ENCODE results near the gene GALK2. TPM values are rescaled to one million over a fixed set of nuclear protein-coding genes. Genes with fewer than 3 reads are reported as not detected.

GALK2 gene
- total RNA-seq, result 10 to 100 TPM; 30.1 to 32.1 TPM
- long read RNA-seq, full-length matches to known transcripts, result 12 of 38 reads
- long read RNA-seq, partial matches to known transcripts, result 1 of 38 reads
- long read RNA-seq, other reads (novel, unspliced or antisense), result 25 of 38 reads

GRCh38 chr15:49169880-49170597 is at the start of gene GALK2:
GALK2 (plus strand) TSS chr15:49170247; CDS start chr15:49170323, 76 bp downstream.
- peak; percentile 98 to 100 for ATAC-seq
- intact Hi-C loops (cut with DNase I), result no loop called here
- peak; percentile 87 for DNase-seq

- no peak for ATAC-seq
- no peak for DNase-seq
- intact Hi-C loops (cut with DNase I), result no loop called here
Measured at GRCh38 chr15:49120832-49121231, 49.2 kb upstream of the GALK2 start.

GRCh38 chr15:49121901-49122300 is 48.1 kb upstream of the GALK2 start:
- DNase-seq (no peak), ATAC-seq (no peak)
- intact Hi-C loops (cut with DNase I), result no loop called here

DNA sequence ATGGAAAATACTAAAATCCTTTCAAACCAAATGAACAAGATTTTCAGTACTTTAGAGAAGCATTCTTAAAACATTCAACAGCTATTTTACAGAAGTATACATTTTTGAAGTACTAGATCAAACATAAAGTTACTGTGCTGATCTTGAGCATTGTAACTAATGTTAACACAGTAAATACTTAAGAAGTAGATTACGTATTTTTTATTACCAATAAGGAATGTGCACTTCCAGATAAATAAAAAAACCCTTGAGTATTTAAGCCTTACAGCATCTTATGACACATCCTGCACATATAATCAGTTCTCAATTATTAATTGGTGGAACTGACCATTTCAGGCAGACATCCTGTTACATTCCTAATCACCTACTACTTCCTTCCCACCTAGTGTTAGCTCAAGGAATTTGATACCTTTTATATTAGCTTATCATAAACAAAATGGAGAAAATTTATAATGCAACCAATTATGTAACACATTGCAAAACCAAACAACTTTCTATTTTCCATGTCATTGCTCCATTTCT is 47.4 kb upstream of the GALK2 start:
- ATAC-seq, result no peak

GRCh38 chr15:49124371-49124770 is 45.7 kb upstream of the GALK2 start:
- intact Hi-C loops (cut with DNase I), result no loop called here
- no peak for ATAC-seq

More for the DNA sequence above, 47.4 kb upstream of the GALK2 start:
- intact Hi-C loops (cut with DNase I), result no loop called here
- no peak for DNase-seq

GRCh38 chr15:49131403-49131802 is 38.6 kb upstream of the GALK2 start:
- DNase-seq (no peak), ATAC-seq (no peak)
- intact Hi-C loops (cut with DNase I), result no loop called here

More at GRCh38 chr15:49124371-49124770, 45.7 kb upstream of the GALK2 start:
- DNase-seq, result no peak

DNA sequence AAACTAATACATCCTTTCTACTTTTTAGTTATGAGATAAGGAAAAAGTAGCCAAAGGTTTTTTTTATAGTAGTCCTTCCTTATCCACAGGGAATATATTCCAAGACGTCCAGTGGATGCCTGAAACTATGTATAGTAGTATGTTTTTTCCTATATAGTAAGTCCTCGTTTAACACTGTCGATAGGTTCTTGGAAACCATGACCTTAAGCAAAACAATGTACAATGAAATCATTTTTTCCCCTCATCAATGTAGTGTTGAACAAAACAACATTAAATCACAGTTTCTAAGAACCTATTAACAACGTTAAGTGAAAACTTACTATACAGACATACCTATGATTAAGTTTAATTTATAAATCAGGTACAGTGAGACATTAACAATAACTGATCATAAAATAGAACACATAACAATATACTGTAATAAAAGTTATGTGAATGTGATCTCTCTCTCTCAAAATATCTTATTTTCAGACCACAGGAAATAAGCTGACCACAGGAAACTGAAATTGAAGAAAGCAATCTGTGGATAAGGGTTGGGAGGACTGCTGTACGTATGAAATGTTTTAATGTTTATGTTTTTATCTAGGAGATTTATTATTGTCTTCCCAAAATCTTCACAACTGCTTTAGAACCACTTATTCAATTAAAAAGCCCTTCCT is 35.2 kb upstream of the GALK2 start:
- intact Hi-C loops (cut with DNase I), result no loop called here
- ATAC-seq (no peak), DNase-seq (no peak)

GRCh38 chr15:49135342-49135857 is 34.6 kb upstream of the GALK2 start:
- no peak for ATAC-seq
- intact Hi-C loops (cut with DNase I), result no loop called here
- no peak for DNase-seq

GRCh38 chr15:49135911-49136310 is 34.1 kb upstream of the GALK2 start:
- no peak for ATAC-seq
- intact Hi-C loops (cut with DNase I), result no loop called here

GRCh38 chr15:49137861-49138260 is 32.2 kb upstream of the GALK2 start:
- no peak for DNase-seq
- intact Hi-C loops (cut with DNase I), result no loop called here
- no peak for ATAC-seq

More at GRCh38 chr15:49135911-49136310, 34.1 kb upstream of the GALK2 start:
- no peak for DNase-seq

GRCh38 chr15:49145651-49146609 is 24.1 kb upstream of the GALK2 start:
- DNase-seq, result no peak
- peak; percentile 39 to 41 for ATAC-seq
- intact Hi-C loops (cut with DNase I), result loop anchor here in 1 of 2 donors (5.0 kb wide), 2 partner anchors 99 to 269 kb away; partner anchors contain the start of genes EID1 and SECISBP2L

DNA sequence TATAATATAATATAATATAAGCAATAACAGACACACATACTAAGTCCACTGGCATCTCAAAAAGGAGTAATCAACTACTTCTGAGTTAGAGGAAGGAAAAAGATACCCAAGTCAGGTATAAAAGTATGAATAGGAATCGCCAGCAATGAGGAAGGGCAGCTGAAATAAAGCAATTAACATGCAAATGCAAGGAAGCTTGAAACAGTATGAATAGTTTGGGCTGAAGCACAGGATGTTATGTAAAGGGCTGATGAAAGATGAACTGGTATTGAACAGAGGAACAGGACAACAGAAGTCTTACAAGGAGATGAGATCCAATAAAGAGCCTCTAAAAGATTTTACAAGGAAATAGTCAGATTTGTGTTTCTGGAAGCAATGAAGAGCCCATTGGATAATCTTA is 21.7 kb upstream of the GALK2 start:
- no peak for ATAC-seq
- intact Hi-C loops (cut with DNase I), result loop anchor here in 1 of 2 donors (5.0 kb wide), 2 partner anchors 101 to 271 kb away; partner anchors contain the start of genes EID1 and SECISBP2L

DNA sequence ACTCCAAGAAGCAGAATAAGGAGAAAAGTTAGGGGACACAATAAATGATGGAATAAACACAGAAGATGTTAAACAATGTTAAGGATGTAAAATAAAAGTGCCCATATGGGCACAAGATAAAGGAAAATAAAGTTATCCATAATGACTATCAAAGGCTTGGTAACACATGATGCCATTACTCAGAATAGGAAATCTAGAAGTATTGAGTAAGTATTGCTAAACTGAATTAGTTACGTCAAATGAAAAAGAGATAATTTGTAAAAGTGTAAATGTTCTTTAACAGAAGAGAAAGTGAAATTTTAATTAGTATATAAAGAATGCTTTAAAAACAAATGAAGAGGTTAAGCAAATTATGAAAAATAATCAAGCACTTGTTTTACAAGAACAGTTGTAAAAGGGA is 21.3 kb upstream of the GALK2 start:
- intact Hi-C loops (cut with DNase I), result loop anchor here in 1 of 2 donors (5.0 kb wide), 2 partner anchors 101 to 271 kb away; partner anchors contain the start of genes EID1 and SECISBP2L
- ATAC-seq (no peak), DNase-seq (no peak)

More for the DNA sequence above, 21.7 kb upstream of the GALK2 start:
- DNase-seq, result no peak

DNA sequence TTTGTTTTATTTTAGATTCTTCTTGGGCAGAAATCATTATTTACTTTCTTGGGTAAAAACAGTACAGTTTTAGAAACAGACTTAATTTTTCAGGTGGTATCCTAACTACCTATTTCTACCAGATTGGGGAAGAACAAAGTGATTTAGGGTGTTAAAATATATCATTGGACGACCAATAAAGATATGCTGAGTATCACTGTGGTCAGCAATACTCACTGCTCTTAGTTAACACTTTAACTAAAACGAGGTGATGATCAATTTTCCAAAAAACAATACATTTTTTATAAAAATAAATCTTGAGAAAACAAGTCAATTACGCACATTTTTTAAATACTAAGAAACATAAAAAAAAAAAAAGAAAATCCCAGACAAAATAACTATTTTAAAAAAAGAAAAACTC is 18.2 kb upstream of the GALK2 start:
- ATAC-seq (no peak), DNase-seq (no peak)
- intact Hi-C loops (cut with DNase I), result loop anchor here in 1 of 2 donors (2.0 kb wide), 1 partner anchor 289 kb away; no protein-coding TSS in a partner anchor

DNA sequence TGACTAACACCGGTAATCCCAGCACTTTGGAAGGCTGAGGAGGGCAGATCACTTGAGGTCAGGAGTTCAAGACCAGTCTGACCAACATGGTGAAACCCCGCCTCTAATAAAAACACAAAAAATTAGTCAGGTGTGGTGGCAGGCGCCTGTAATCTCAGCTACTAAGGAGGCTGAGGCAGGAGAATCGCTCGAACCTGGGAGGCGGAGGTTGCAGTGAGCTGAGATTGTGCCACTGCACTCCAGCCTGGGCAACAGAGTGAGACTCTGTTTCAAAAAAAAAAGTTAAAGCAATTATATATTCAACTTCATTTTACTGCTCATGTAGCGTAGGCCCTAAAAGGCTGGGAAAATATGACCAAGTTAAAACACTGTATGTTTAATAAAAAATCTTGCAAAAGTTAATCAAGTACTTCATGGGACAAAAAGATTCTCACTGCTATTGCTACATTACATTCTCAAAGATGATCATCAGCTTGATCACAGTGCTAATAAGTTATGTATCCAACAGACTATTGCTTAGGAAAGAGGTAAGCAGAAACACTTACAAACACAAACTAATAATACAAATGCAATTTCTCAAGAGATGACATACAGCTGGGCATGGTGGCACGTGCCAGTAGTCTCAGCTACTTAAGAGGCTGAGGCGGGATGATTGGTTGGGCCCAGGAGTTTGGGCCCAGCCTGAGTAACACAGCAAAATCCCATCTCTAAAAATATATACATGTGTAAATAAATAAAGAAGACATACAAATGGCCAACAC is 17.3 kb upstream of the GALK2 start:
- ATAC-seq (no peak), DNase-seq (no peak)
- intact Hi-C loops (cut with DNase I), result no loop called here

GRCh38 chr15:49154359-49154758 is 15.7 kb upstream of the GALK2 start:
- ATAC-seq (no peak), DNase-seq (no peak)
- intact Hi-C loops (cut with DNase I), result no loop called here

- intact Hi-C loops (cut with DNase I), result no loop called here
- ATAC-seq, result no peak
- no peak for DNase-seq
Measured at GRCh38 chr15:49154799-49155109, 15.3 kb upstream of the GALK2 start.
